IMR-90 (cell line): ENCODE measurements around the gene AUNIP. TPM values are rescaled to one million over a fixed set of nuclear protein-coding genes. Genes with fewer than 3 reads are reported as not detected.

Experiments used
- ATAC-seq: fragments of 200-7000 bp; cut with Tn5 transposase; 2 replicates; pipeline ENCODE4 v1.9.1; 2020; ENCODE audit warnings: low read depth, mild to moderate bottlenecking, moderate library complexity
- BruUV-seq: library from RNA; stranded (reverse); fragments of 400-500 nt; replicated peaks from 2 replicates; lab custom pipeline; 2021; lab: Mats Ljungman, UMichigan
- CTCF ChIA-PET: fragments of 300-600 bp; formaldehyde crosslinking; extraction: SDS; loops from one replicate; lab custom pipeline; 2021; ENCODE audit warnings: antibody characterized with exemption; lab: Yijun Ruan, JAX
- POLR2A ChIA-PET: fragments of 300-600 bp; sonication (Branson Sonifier 250); formaldehyde crosslinking; loops from one replicate; lab custom pipeline; 2022; ENCODE audit warnings: antibody characterized with exemption; ENCODE audit not compliant: unreplicated experiment; lab: Charles Lee
- DNase-seq: peaks from one replicate; pipeline ENCODE4 v3.0.0; 2013
- H2AFZ ChIP-seq: replicated peaks from 2 replicates; pipeline ENCODE3; 2013; ENCODE audit warnings: low read length, mild to moderate bottlenecking; ENCODE audit not compliant: poor library complexity
- H2AK5ac ChIP-seq: 2 replicates; pipeline ENCODE4 v1.6.1; 2013; ENCODE audit warnings: low read depth, low read length, inconsistent platforms
- H2AK9ac ChIP-seq: replicated peaks from 2 replicates; pipeline ENCODE3; 2013; ENCODE audit warnings: mild to moderate bottlenecking, low read depth, low read length, moderate library complexity; ENCODE audit not compliant: poor library complexity
- H2BK120ac ChIP-seq: 2 replicates; pipeline ENCODE4 v1.6.1; 2013; ENCODE audit warnings: low read depth, low read length, inconsistent platforms
- H2BK15ac ChIP-seq: 3 replicates; pipeline ENCODE4 v1.6.1; 2013; ENCODE audit warnings: low read depth, low read length, inconsistent platforms
- H2BK20ac ChIP-seq: 2 replicates; pipeline ENCODE4 v1.6.1; 2013; ENCODE audit warnings: low read depth, mild to moderate bottlenecking, inconsistent platforms, low read length, moderate library complexity
- H2BK5ac ChIP-seq: 2 replicates; pipeline ENCODE4 v1.6.1; 2013; ENCODE audit warnings: mild to moderate bottlenecking, low read depth, low read length, inconsistent platforms; ENCODE audit not compliant: poor library complexity, severe bottlenecking
- H3K14ac ChIP-seq: replicated peaks from 2 replicates; pipeline ENCODE4 v1.6.1; 2013; ENCODE audit warnings: low read depth, low read length, inconsistent platforms
- H3K18ac ChIP-seq: 2 replicates; pipeline ENCODE4 v1.6.1; 2013; ENCODE audit warnings: low read depth, low read length, control low read depth
- H3K23ac ChIP-seq: 2 replicates; pipeline ENCODE4 v1.6.1; 2013; ENCODE audit warnings: low read depth, low read length, inconsistent platforms
- H3K27ac ChIP-seq: 2 replicates; pipeline ENCODE4 v1.5.1; 2013; ENCODE audit warnings: mild to moderate bottlenecking, control low read depth, low read length; ENCODE audit not compliant: insufficient read depth
- H3K27me3 ChIP-seq: 2 replicates; pipeline ENCODE4 v1.6.1; 2013; ENCODE audit warnings: low read length; ENCODE audit not compliant: control insufficient read depth, insufficient read depth
- H3K36me3 ChIP-seq: 2 replicates; pipeline ENCODE4 v1.6.1; 2013; ENCODE audit warnings: low read length, mixed read lengths; ENCODE audit not compliant: control insufficient read depth, insufficient read depth
- H3K4ac ChIP-seq: 2 replicates; pipeline ENCODE4 v1.6.1; 2013; ENCODE audit warnings: low read depth, low read length, inconsistent platforms
- H3K4me1 ChIP-seq: 2 replicates; pipeline ENCODE4 v1.6.1; 2013; ENCODE audit warnings: low read length, mixed read lengths; ENCODE audit not compliant: control insufficient read depth, insufficient read depth
- H3K4me2 ChIP-seq: 2 replicates; pipeline ENCODE4 v1.6.1; 2013; ENCODE audit warnings: low read depth, mild to moderate bottlenecking, control low read depth, low read length, moderate library complexity
- H3K4me3 ChIP-seq: 2 replicates; pipeline ENCODE4 v1.5.1; 2013; ENCODE audit warnings: low read depth, mild to moderate bottlenecking, control low read depth, low read length, moderate library complexity; ENCODE audit not compliant: insufficient read depth
- H3K56ac ChIP-seq: 2 replicates; pipeline ENCODE4 v1.6.1; 2013; ENCODE audit warnings: low read length, inconsistent platforms; ENCODE audit not compliant: insufficient read depth; ENCODE audit errors: extremely low read depth
- H3K79me1 ChIP-seq, 2 experiments: 2 replicates each; pipeline ENCODE4 v1.6.1; 2013; ENCODE audit warnings: low read length in 2 of 2, inconsistent platforms in 1 of 2, low read depth in 1 of 2
- H3K9ac ChIP-seq: 2 replicates; pipeline ENCODE4 v1.6.1; 2013; ENCODE audit warnings: low read depth, low read length, control low read depth
- H3K9me1 ChIP-seq: 2 replicates; pipeline ENCODE4 v1.6.1; 2013; ENCODE audit warnings: low read length, inconsistent platforms; ENCODE audit not compliant: insufficient read depth
- H3K9me3 ChIP-seq: 2 replicates; pipeline ENCODE4 v1.6.1; 2013; ENCODE audit warnings: low read length; ENCODE audit not compliant: control insufficient read depth, insufficient read depth
- H4K20me1 ChIP-seq: 2 replicates; pipeline ENCODE4 v1.6.1; 2013; ENCODE audit warnings: low read length, inconsistent platforms; ENCODE audit not compliant: insufficient read depth
- H4K5ac ChIP-seq: 2 replicates; pipeline ENCODE4 v1.6.1; 2013; ENCODE audit warnings: mild to moderate bottlenecking, low read depth, low read length, control low read depth
- H4K8ac ChIP-seq, 2 experiments: 2 replicates each; pipeline ENCODE4 v1.6.1; 2013; ENCODE audit warnings: low read depth in 2 of 2, low read length in 2 of 2, control low read depth in 1 of 2, inconsistent platforms in 1 of 2
- H4K91ac ChIP-seq: 2 replicates; pipeline ENCODE4 v1.6.1; 2013; ENCODE audit warnings: low read depth, low read length, inconsistent platforms; ENCODE audit not compliant: insufficient read depth
- BHLHE40 ChIP-seq: fragments of 150-350 bp; IDR thresholded peaks from 2 replicates; pipeline ENCODE4 v1.6.1; 2016; ENCODE audit warnings: mild to moderate bottlenecking, low read depth, low read length
- CEBPB ChIP-seq: IDR thresholded peaks from 2 replicates; pipeline ENCODE4 v1.6.1; 2012; ENCODE audit warnings: low read depth, low read length, improper control_type of control experiment
- CHD1 ChIP-seq: IDR thresholded peaks from 2 replicates; pipeline ENCODE4 v1.6.1; 2012; ENCODE audit warnings: low read depth, low read length, improper control_type of control experiment
- MAZ ChIP-seq: IDR thresholded peaks from 2 replicates; pipeline ENCODE4 v1.6.1; 2012; ENCODE audit warnings: low read depth, mild to moderate bottlenecking, low read length, improper control_type of control experiment, moderate library complexity, borderline replicate concordance
- NFE2L2 ChIP-seq: fragments of 150-350 bp; IDR thresholded peaks from 2 replicates; pipeline ENCODE4 v1.6.1; 2016; ENCODE audit warnings: low read depth, mild to moderate bottlenecking, low read length
- RCOR1 ChIP-seq: IDR thresholded peaks from 2 replicates; pipeline ENCODE4 v1.6.1; 2012; ENCODE audit warnings: mild to moderate bottlenecking, low read length, improper control_type of control experiment; ENCODE audit not compliant: insufficient replicate concordance
- WGBS, 2 experiments: methylation state at CpG; one replicate each; pipeline versions ENCODE4 v1.1.5 to v1.1.7; 2013; ENCODE audit warnings: missing lambda C conversion rate in 2 of 2; ENCODE audit not compliant: insufficient read length in 1 of 2; ENCODE audit errors: extremely low coverage in 2 of 2; 5-methylcytosine and 5-hydroxymethylcytosine counted together
- dilution Hi-C: fragments of 300-500 bp; cut with HindIII; formaldehyde crosslinking; loops from one replicate; pipeline ENCODE4 v1.14.3; 2018; ENCODE audit warnings: low sequenced_read_pairs; ENCODE audit not compliant: unreplicated experiment
- in situ Hi-C: fragments of 300-500 bp; cut with MboI; formaldehyde crosslinking; loops from 3 replicates; pipeline ENCODE4 v1.14.3; 2019; ENCODE audit warnings: low sequenced_read_pairs, inconsistent platforms, mixed read lengths
- intact Hi-C: fragments of 100-400 bp; cut with micrococcal nuclease; formaldehyde crosslinking; loops from 2 replicates; pipeline ENCODE4 v1.10.0; 2022
- polyA plus RNA-seq, 3 experiments: library from polyadenylated mRNA; depleted of rRNA; stranded (reverse); fragments of >200 nt; gene quantifications; 2 replicates each; pipeline ENCODE4 v1.2.3, GENCODE V29; 2012; ENCODE audit warnings: low replicate concordance in 1 of 3
- total RNA-seq: library from RNA; depleted of rRNA; stranded (reverse); fragments of >200 nt; gene quantifications from 2 replicates; pipeline ENCODE4 v1.2.3, GENCODE V29; 2012
- TF ChIP-seq, protein P1 (sequence below): fragments of 150-350 bp; IDR thresholded peaks from 2 replicates; pipeline ENCODE4 v1.6.1; 2017; ENCODE audit warnings: mild to moderate bottlenecking, antibody characterized with exemption, low read length, low read depth

AUNIP gene
- total and polyA plus RNA-seq, 2 of the 4 experiments (the other 2 are of a cell fraction) = 2.4 to 5.0 TPM

- Histone ChIP-seq H2BK120ac (no peak overlapping the region), H3K36me3 (peaks cover 48% of the 10 kb centered on the region; the same call in 1 of the 2 replicates), H3K4me2 (no peak overlapping the region), H3K27me3 (no peaks in the 10 kb centered on the region), H2AK9ac (no peak overlapping the region), H3K9me1 (no peaks in the 10 kb centered on the region), H3K56ac (no peak overlapping the region), H3K79me1 (peaks cover 13 to 26% of the 10 kb centered on the region in 2 experiments), H2BK5ac (no peak overlapping the region), H4K91ac (no peak overlapping the region), H3K23ac (no peak overlapping the region), H3K9ac (no peak overlapping the region), H3K9me3 (no peaks in the 10 kb centered on the region), H3K4ac (no peak overlapping the region), H2AFZ (no peak overlapping the region), H3K4me3 (no peak overlapping the region), H4K20me1 (peaks cover 24% of the 10 kb centered on the region), H4K5ac (no peak overlapping the region), H2BK15ac (no peak overlapping the region), H2AK5ac (no peak overlapping the region), H4K8ac (no peak overlapping the region), H3K14ac (no peak overlapping the region), H3K4me1 (peaks cover 6% of the 10 kb centered on the region), H3K18ac (no peak overlapping the region), H3K27ac (no peak overlapping the region), H2BK20ac (no peak overlapping the region)
- TF ChIP-seq, protein P1, sequence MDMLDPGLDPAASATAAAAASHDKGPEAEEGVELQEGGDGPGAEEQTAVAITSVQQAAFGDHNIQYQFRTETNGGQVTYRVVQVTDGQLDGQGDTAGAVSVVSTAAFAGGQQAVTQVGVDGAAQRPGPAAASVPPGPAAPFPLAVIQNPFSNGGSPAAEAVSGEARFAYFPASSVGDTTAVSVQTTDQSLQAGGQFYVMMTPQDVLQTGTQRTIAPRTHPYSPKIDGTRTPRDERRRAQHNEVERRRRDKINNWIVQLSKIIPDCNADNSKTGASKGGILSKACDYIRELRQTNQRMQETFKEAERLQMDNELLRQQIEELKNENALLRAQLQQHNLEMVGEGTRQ = no peak
- TF ChIP-seq CHD1 = no peak
- TF ChIP-seq RCOR1 = no peak
- no peak for TF ChIP-seq MAZ
- TF ChIP-seq NFE2L2 = no peak
- no peak for TF ChIP-seq BHLHE40
- no peak for TF ChIP-seq CEBPB
- no TSS peak for BruUV-seq
- ChIA-PET POLR2A (no interaction called here), CTCF (no interaction called here)
- no peak for DNase-seq
- in situ Hi-C loops (loop anchor here (25.0 kb wide), 2 partner anchors 396 to 571 kb away; partner anchors contain the start of genes RHCE, RSRP1 and SYF2), dilution Hi-C loops (no loop called here), intact Hi-C loops (no loop called here)
- ATAC-seq = no peak
- 92% methylated on average over 14 of the region's 34 CpGs; no CpG with 5 or more reads in 1 of the 2 experiments for WGBS, 2 experiments
These were observed 50.6 kb downstream of the AUNIP start for GRCh38 chr1:25808481-25809244.
